Activated T-cell treated with anti-CD3 and anti-CD28 coated beads for 4 hours (primary cell): ENCODE measurements around the gene GPR151.
"Not testable (repeated sequence)": the region's sequence is repeated elsewhere in the genome, so short reads cannot be mapped to it uniquely, and the experiment has no call there.

Experiments used
- DNase-seq: peaks from one replicate; pipeline ENCODE4 v3.0.0-alpha.2; 2020

The GPR151 gene

GRCh38 chr5:146516151-146516475, at the start of gene GPR151:
TSS of gene GPR151 (minus strand) at chr5:146516190. CDS start at chr5:146516113, 77 bp downstream.
- no peak for DNase-seq

GRCh38 chr5:146564007-146564762, 48.2 kb upstream of the GPR151 start:
- DNase-seq, result no peak

GRCh38 chr5:146562461-146562860, 46.5 kb upstream of the GPR151 start:
- no peak for DNase-seq

- no peak for DNase-seq
These were observed 45.7 kb upstream of the GPR151 start for GRCh38 chr5:146561711-146562110.

- DNase-seq, result no peak
These were observed 44.3 kb upstream of the GPR151 start for GRCh38 chr5:146560205-146560812.

- DNase-seq, result not testable (repeated sequence)
These were observed 40.9 kb upstream of the GPR151 start for GRCh38 chr5:146556884-146557283.

GRCh38 chr5:146553446-146553845, 37.5 kb upstream of the GPR151 start:
- no peak for DNase-seq

- DNase-seq, result no peak
These were observed 33.6 kb upstream of the GPR151 start for GRCh38 chr5:146549615-146550014.

- DNase-seq, result no peak
These were observed 32.9 kb upstream of the GPR151 start for GRCh38 chr5:146548781-146549449.

- no peak for DNase-seq
These were observed 28.2 kb upstream of the GPR151 start for GRCh38 chr5:146544232-146544631.

GRCh38 chr5:146541958-146542849, 26.2 kb upstream of the GPR151 start:
- DNase-seq, result peak; percentile 54

GRCh38 chr5:146540414-146540813, 24.4 kb upstream of the GPR151 start:
- DNase-seq, result no peak

- DNase-seq, result no peak
These were observed 24.0 kb upstream of the GPR151 start for GRCh38 chr5:146539973-146540372.

- DNase-seq, result no peak
These were observed 22.4 kb upstream of the GPR151 start for GRCh38 chr5:146538432-146538831.

- no peak for DNase-seq
These were observed 17.9 kb upstream of the GPR151 start for GRCh38 chr5:146533882-146534281.

GRCh38 chr5:146533260-146533857, 17.4 kb upstream of the GPR151 start:
- peak; percentile 67 for DNase-seq

GRCh38 chr5:146529984-146530383, 14.0 kb upstream of the GPR151 start:
- DNase-seq, result no peak

- no peak for DNase-seq
These were observed 12.2 kb upstream of the GPR151 start for GRCh38 chr5:146528236-146528635.

- DNase-seq, result no peak
These were observed 11.8 kb upstream of the GPR151 start for GRCh38 chr5:146527785-146528184.

GRCh38 chr5:146523698-146524097, 7.7 kb upstream of the GPR151 start:
- no peak for DNase-seq

GRCh38 chr5:146521403-146522106, 5.6 kb upstream of the GPR151 start:
- DNase-seq, result no peak

GRCh38 chr5:146520731-146521130, 4.7 kb upstream of the GPR151 start:
- DNase-seq, result no peak
